A673 (cell line): ENCODE results near the gene EGR4. TPM values are rescaled to one million over a fixed set of nuclear protein-coding genes. Genes with fewer than 3 reads are reported as not detected.

Experiments used
- BruUV-seq: library from RNA; stranded (reverse); fragments of 400-500 nt; replicated peaks from 2 replicates; lab custom pipeline; 2021; lab: Mats Ljungman, UMichigan
- CTCF ChIA-PET: fragments of 300-600 bp; sonication (Branson Sonifier 250); formaldehyde crosslinking; loops from one replicate; lab custom pipeline; 2022; ENCODE audit warnings: antibody characterized with exemption; lab: Charles Lee
- POLR2A ChIA-PET: fragments of 300-600 bp; sonication (Branson Sonifier 250); formaldehyde crosslinking; loops from one replicate; lab custom pipeline; 2022; ENCODE audit warnings: antibody characterized with exemption; ENCODE audit not compliant: low non-redundant PET; lab: Charles Lee
- DNase-seq: peaks from one replicate; pipeline ENCODE4 v3.0.0-alpha.2; 2015; ENCODE audit warnings: low spot score
- H3K27ac ChIP-seq: fragments of 200-600 bp; sonication (generic); 2 replicates; pipeline ENCODE4 v1.5.1; 2016; ENCODE audit warnings: mixed run types, low read depth, mild to moderate bottlenecking, mixed read lengths, antibody characterized with exemption, low read length; ENCODE audit not compliant: poor library complexity, severe bottlenecking
- H3K27me3 ChIP-seq: fragments of 200-600 bp; sonication (generic); replicated peaks from 2 replicates; pipeline ENCODE4 v1.6.1; 2017; ENCODE audit warnings: mixed run types, low read depth, mild to moderate bottlenecking, mixed read lengths, antibody characterized with exemption, low read length; ENCODE audit not compliant: insufficient read depth, poor library complexity
- H3K36me3 ChIP-seq: fragments of 200-600 bp; sonication (generic); 2 replicates; pipeline ENCODE4 v1.6.1; 2016; ENCODE audit warnings: mixed run types, mild to moderate bottlenecking, mixed read lengths, antibody characterized with exemption, low read length; ENCODE audit not compliant: insufficient read depth, poor library complexity, severe bottlenecking
- H3K4me1 ChIP-seq: fragments of 200-600 bp; sonication (generic); 2 replicates; pipeline ENCODE4 v1.6.1; 2017; ENCODE audit warnings: mixed run types, mild to moderate bottlenecking, mixed read lengths, antibody characterized with exemption, low read length; ENCODE audit not compliant: insufficient read depth, poor library complexity, severe bottlenecking
- H3K4me3 ChIP-seq: fragments of 200-600 bp; sonication (generic); 2 replicates; pipeline ENCODE4 v1.5.1; 2016; ENCODE audit warnings: low read depth, mixed run types, mild to moderate bottlenecking, mixed read lengths, low read length; ENCODE audit not compliant: poor library complexity, severe bottlenecking
- H3K9me3 ChIP-seq: fragments of 200-600 bp; sonication (generic); 2 replicates; pipeline ENCODE4 v1.6.1; 2016; ENCODE audit warnings: mixed run types, low read depth, mild to moderate bottlenecking, mixed read lengths, antibody characterized with exemption, low read length; ENCODE audit not compliant: poor library complexity, severe bottlenecking
- CTCF ChIP-seq: fragments of 300-800, 200-600 bp; sonication (generic); conservative IDR thresholded peaks from 2 replicates; pipeline ENCODE4 v1.5.1; 2017; ENCODE audit warnings: low read depth, mild to moderate bottlenecking, antibody characterized with exemption, low read length, moderate library complexity, mixed read lengths
- EZH2 ChIP-seq: fragments of 200-600 bp; sonication (generic); IDR thresholded peaks from 2 replicates; pipeline ENCODE4 v1.6.1; 2017; ENCODE audit warnings: borderline replicate concordance, low read depth, mild to moderate bottlenecking, mixed read lengths, antibody characterized with exemption, low read length; ENCODE audit not compliant: poor library complexity, severe bottlenecking
- intact Hi-C: fragments of 100-400 bp; cut with micrococcal nuclease; formaldehyde crosslinking; loops from one replicate; pipeline ENCODE4 v1.10.0; 2022; ENCODE audit not compliant: unreplicated experiment
- total RNA-seq: library from RNA; stranded (reverse); gene quantifications from 2 replicates; pipeline ENCODE4 v1.2.3, GENCODE V29; 2021

EGR4 gene
- total RNA-seq, 1 experiment from 2014 or later, result 1.9 TPM

DNA sequence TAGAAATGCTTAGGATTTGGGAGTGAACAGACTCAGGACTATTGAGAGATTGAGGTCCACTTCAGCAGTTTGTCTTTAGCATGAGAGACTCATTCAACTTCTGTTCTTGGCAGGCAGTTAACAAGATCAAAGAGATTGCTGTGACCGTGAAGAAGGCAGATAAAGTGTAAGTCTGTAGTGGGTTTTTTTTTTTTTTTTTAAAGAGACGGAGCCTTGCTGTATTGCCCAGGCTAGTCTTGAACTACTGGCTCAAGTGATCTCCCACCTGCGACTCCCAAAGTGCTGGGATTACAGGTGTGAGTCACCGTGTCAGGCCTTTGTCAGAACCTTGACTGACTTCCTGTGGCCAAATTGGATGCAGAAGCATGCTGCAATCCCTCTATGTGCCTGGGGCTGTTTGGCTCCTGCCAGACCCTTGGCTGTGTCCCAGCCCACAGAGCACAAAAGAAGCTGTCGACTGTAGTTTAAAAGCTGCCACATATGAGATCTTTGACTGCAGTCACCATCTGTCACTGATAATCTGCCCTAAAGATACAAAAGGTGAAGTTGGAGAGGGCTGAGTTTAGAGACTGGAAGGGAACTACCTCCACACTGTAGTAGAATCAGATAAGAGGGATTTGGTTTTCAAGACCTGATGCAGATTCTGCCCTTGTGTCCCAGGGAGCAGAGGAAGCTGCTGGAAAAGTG, 49.3 kb downstream of the EGR4 start:
- no TSS peak for BruUV-seq
- Histone ChIP-seq H3K9me3 (no peaks in the 10 kb centered on the region), H3K36me3 (peaks cover 96% of the 10 kb centered on the region), H3K4me1 (no peaks in the 10 kb centered on the region), H3K27me3 (no peaks in the 10 kb centered on the region), H3K4me3 (no peak overlapping the region), H3K27ac (no peak overlapping the region)
- ChIA-PET POLR2A (no interaction called here), CTCF (interaction anchor here (0.6 to 1.0 kb wide), 2 partner anchors 32 to 47 kb away, joined by 3 read pairs; no protein-coding TSS in a partner anchor)
- intact Hi-C loops, result no loop called here
- TF ChIP-seq CTCF (no peak), EZH2 (no peak)
- DNase-seq, result peak; percentile 21

Other genes with a start within 250 kb of the EGR4 start
- 23.1 and 23.3 TPM in 2 replicates for gene SFXN5, start 221.8 kb downstream of the EGR4 start, total RNA-seq
- 12.9 and 13.7 TPM in 2 replicates for gene RAB11FIP5, start 180.6 kb downstream of the EGR4 start, total RNA-seq
- gene NOTO, start 91.0 kb downstream of the EGR4 start, total RNA-seq, result 0.11 and 0.41 TPM in 2 replicates
- 54.5 and 57.3 TPM in 2 replicates for gene SMYD5, start 79.3 kb downstream of the EGR4 start, total RNA-seq
- 17.7 and 20.0 TPM in 2 replicates for gene PRADC1, start 60.3 kb downstream of the EGR4 start, total RNA-seq
- gene CCT7, start 59.2 kb downstream of the EGR4 start, total RNA-seq, result 627 and 648 TPM in 2 replicates
- 8.6 and 11.5 TPM in 2 replicates for gene FBXO41, start 9.1 kb downstream of the EGR4 start, total RNA-seq
- gene ALMS1, start 92.3 kb upstream of the EGR4 start, total RNA-seq, result 35.7 and 37.3 TPM in 2 replicates